Keratinocyte (primary cell): ENCODE data around the gene DPY19L2. TPM values are rescaled to one million over a fixed set of nuclear protein-coding genes. Genes with fewer than 3 reads are reported as not detected.
"Not testable (repeated sequence)": the region's sequence is repeated elsewhere in the genome, so short reads cannot be mapped to it uniquely, and the experiment has no call there.

Source experiments
- DNase-seq: peaks from one replicate; pipeline ENCODE4 v3.0.0-alpha.2; 2011; ENCODE audit warnings: low read depth, missing footprints, low spot score
- FAIRE-seq: peaks from 2 replicates; lab custom pipeline; 2011; peaks lifted over from hg19 to GRCh38; lab: Jason Lieb, UNC
- H2AFZ ChIP-seq: 2 replicates; pipeline ENCODE4 v1.6.0; 2012; ENCODE audit warnings: low read length, control low read depth, inconsistent platforms; ENCODE audit not compliant: control insufficient read depth
- H3K27ac ChIP-seq: 2 replicates; pipeline ENCODE4 v1.5.1; 2011; ENCODE audit warnings: low read length; ENCODE audit not compliant: control insufficient read depth, insufficient read depth
- H3K27me3 ChIP-seq: 3 replicates; pipeline ENCODE4 v1.6.0; 2011; ENCODE audit warnings: low read length; ENCODE audit not compliant: control insufficient read depth, insufficient read depth; ENCODE audit errors: extremely low read depth
- H3K36me3 ChIP-seq, 2 experiments: 2 replicates in 1 of 2; 3 replicates in 1 of 2; pipeline ENCODE4 v1.5.1; 2011; ENCODE audit warnings: low read length in 2 of 2, mild to moderate bottlenecking in 1 of 2; ENCODE audit not compliant: control insufficient read depth in 2 of 2, insufficient read depth in 2 of 2; ENCODE audit errors: extremely low read depth in 1 of 2
- H3K4me1 ChIP-seq: 3 replicates; pipeline ENCODE4 v1.5.1; 2011; ENCODE audit warnings: low read length; ENCODE audit not compliant: control insufficient read depth, insufficient read depth; ENCODE audit errors: extremely low read depth
- H3K4me2 ChIP-seq: 3 replicates; pipeline ENCODE4 v1.6.0; 2011; ENCODE audit warnings: low read depth, low read length; ENCODE audit not compliant: control insufficient read depth, insufficient read depth; ENCODE audit errors: extremely low read depth
- H3K4me3 ChIP-seq, 3 experiments: fragments of 200-600 bp in 1 of 3; sonication (generic) in 1 of 3; 2 replicates in 2 of 3; 3 replicates in 1 of 3; pipeline ENCODE4 v1.5.1; 2011 to 2016; ENCODE audit warnings: low read length in 3 of 3, mild to moderate bottlenecking in 3 of 3, control low read depth in 2 of 3, inconsistent platforms in 1 of 3, low read depth in 1 of 3, mixed read lengths in 1 of 3, mixed run types in 1 of 3, moderate library complexity in 1 of 3; ENCODE audit not compliant: control insufficient read depth in 2 of 3, insufficient read depth in 2 of 3; ENCODE audit errors: extremely low read depth in 1 of 3
- H3K79me2 ChIP-seq: 2 replicates; pipeline ENCODE4 v1.6.0; 2012; ENCODE audit warnings: low read length; ENCODE audit not compliant: control insufficient read depth, insufficient read depth
- H3K9ac ChIP-seq: 3 replicates; pipeline ENCODE4 v1.6.0; 2011; ENCODE audit warnings: low read length; ENCODE audit not compliant: control insufficient read depth, insufficient read depth; ENCODE audit errors: extremely low read depth
- H3K9me1 ChIP-seq: 3 replicates; pipeline ENCODE4 v1.6.0; 2011; ENCODE audit warnings: low read length; ENCODE audit not compliant: control insufficient read depth, insufficient read depth; ENCODE audit errors: extremely low read depth
- H3K9me3 ChIP-seq: 2 replicates; pipeline ENCODE4 v1.5.1; 2012; ENCODE audit warnings: low read depth, low read length; ENCODE audit not compliant: control insufficient read depth
- H4K20me1 ChIP-seq: 3 replicates; pipeline ENCODE4 v1.6.0; 2011; ENCODE audit warnings: low read length; ENCODE audit not compliant: control insufficient read depth, insufficient read depth; ENCODE audit errors: extremely low read depth
- dilution Hi-C: fragments of 300-500 bp; cut with MboI; formaldehyde crosslinking; loops from one replicate; pipeline ENCODE4 v1.7.0; 2020; ENCODE audit warnings: low sequenced_read_pairs; ENCODE audit not compliant: extremely low pct_ligation_motif_present
- polyA plus RNA-seq, 5 experiments: library from polyadenylated mRNA; depleted of rRNA in 3 of 5; stranded (reverse) in 3 of 5; stranded (forward) in 1 of 5; unstranded in 1 of 5; fragments of >200 nt; gene quantifications; 1 replicate in 1 of 5; 2 replicates in 3 of 5; 3 replicates in 1 of 5; pipeline versions ENCODE4 v1.2.1 to v1.2.3, GENCODE V29; 2011 to 2012; ENCODE audit warnings: missing spikeins in 2 of 5, low read depth in 1 of 5, low replicate concordance in 1 of 5

DPY19L2 gene
- polyA plus RNA-seq, 1 donor (not counting 4 experiments of a cell fraction or from before 2014, with no cell fraction given): 3.3 TPM

DNA sequence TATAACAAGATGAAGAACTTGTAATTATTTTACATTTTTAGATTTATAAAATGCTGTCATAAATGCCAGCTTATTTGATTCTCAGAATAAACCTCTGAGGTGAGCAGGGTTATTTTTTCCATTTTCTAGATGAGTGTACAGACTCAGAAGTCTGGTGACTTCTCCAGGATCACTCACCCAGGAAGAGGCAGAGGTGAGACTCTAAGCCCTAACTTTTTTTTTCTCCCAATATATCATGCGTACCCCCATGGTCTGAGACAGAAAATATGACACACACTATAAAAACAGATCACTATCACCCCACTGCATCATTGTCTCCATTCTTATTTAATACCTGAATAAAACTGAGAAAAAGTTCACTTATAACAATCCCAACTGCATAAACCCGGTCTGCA, 45.4 kb upstream of the DPY19L2 start:
- H2AFZ ChIP-seq, H3K79me2 ChIP-seq, DNase-seq, H3K27me3 ChIP-seq, dilution Hi-C loops, H3K4me2 ChIP-seq, H3K27ac ChIP-seq, H3K36me3 ChIP-seq, H3K4me3 ChIP-seq, H3K9ac ChIP-seq, H3K9me3 ChIP-seq, H3K4me1 ChIP-seq, H4K20me1 ChIP-seq, H3K9me1 ChIP-seq, FAIRE-seq: not testable (repeated sequence)

DNA sequence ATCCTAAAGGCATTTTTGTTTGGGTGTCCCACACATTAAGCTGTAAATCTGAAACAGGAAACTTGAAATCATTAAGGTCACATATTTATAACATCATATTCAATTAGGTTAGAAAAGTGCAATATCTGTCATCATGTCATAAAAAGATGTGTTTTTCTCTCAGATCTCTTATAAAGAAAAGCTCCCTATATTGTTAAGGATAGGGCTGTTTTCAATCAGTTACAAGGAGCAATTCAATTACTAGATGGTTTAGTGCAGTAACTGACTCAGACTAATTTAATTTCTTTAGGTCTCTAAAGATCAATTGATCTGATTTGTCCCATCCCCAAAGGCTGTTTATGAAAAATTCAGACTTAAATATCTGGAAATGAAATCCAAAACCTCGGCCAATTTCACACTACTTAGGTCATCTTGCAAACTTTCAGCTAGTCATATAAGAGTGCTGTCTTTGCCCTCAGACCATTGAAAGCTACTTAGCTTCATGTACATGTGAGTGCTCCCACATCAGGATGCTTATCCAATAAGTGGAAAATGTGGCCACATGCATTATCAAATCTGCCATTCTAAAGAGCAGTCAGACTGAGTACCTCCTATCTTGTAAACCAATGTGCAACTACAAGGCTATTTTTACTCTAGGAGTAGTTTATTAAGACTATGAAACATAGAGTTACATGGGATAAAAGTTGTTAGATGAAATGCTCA, 44.8 kb upstream of the DPY19L2 start:
- H3K27me3 ChIP-seq, H3K4me3 ChIP-seq, H3K9me1 ChIP-seq, H4K20me1 ChIP-seq, dilution Hi-C loops, H2AFZ ChIP-seq, FAIRE-seq, H3K79me2 ChIP-seq, DNase-seq, H3K27ac ChIP-seq, H3K36me3 ChIP-seq, H3K9ac ChIP-seq, H3K4me1 ChIP-seq, H3K9me3 ChIP-seq, H3K4me2 ChIP-seq: not testable (repeated sequence)

DNA sequence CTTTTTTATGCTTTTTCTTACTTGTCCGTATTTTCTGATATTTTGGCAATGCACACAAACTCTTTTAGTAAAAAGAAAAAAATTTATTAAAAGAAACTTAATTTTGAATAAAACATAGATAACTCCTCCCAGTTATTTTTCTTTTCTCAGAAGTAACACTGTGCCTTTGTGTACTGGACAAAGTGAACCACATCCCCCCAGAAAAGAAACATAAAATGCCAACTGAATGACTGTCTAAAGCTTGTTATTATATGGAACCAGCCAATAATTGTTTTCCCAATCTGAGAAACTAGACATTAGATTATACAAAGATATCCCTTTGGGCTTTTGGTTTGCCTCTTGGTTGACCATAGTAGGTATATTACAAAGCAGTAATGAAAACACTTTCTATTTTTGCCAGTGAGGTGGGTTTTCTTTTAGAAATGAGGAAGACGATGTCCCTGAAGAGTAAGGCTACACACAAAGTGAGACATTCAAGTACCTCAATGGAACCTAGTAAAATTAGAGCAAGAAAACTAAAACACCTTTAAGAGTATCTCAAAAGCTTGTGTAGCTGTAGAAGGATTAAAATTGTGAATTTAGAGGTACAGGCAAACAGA, 44.2 kb upstream of the DPY19L2 start:
- H3K9me1 ChIP-seq, H3K36me3 ChIP-seq, H3K27ac ChIP-seq, H3K4me1 ChIP-seq, H3K27me3 ChIP-seq, H3K9ac ChIP-seq, H4K20me1 ChIP-seq, H3K4me3 ChIP-seq, H3K9me3 ChIP-seq, H3K79me2 ChIP-seq, H2AFZ ChIP-seq, DNase-seq, dilution Hi-C loops, FAIRE-seq, H3K4me2 ChIP-seq: not testable (repeated sequence)

DNA sequence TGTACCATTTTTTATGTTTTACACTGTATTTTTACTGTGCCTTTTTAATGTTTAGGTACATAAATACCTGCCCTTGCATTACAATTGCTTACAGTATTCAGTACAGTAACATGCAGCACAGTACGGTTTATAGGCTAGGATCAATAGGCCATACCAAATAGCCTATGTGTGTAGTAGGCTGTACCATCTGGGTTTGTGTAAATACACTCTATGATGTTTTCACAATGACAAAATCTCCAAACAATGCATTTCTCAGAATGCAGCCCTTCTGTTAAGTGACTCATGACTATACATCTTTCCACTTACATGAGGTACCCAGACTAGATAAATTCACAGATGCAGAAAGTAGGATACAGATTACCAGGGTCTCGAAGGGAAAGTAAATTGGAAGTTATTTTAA, 43.0 kb upstream of the DPY19L2 start:
- H3K4me3 ChIP-seq, H3K79me2 ChIP-seq, H3K4me1 ChIP-seq, H2AFZ ChIP-seq, DNase-seq, dilution Hi-C loops, FAIRE-seq, H3K9ac ChIP-seq, H3K27ac ChIP-seq, H3K9me1 ChIP-seq, H3K4me2 ChIP-seq, H3K27me3 ChIP-seq, H3K9me3 ChIP-seq, H3K36me3 ChIP-seq, H4K20me1 ChIP-seq: not testable (repeated sequence)
